Upper lobe of right lung (tissue), 1 donor: Measurements from ENCODE around the gene MAP3K3. TPM values are rescaled to one million over a fixed set of nuclear protein-coding genes. Genes with fewer than 3 reads are reported as not detected.

Experiments
- ATAC-seq: fragments of 200-7000 bp; cut with Tn5 transposase; one replicate; pipeline ENCODE4 v1.9.1; 2020; ENCODE audit warnings: mild to moderate bottlenecking, moderate library complexity
- DNase-seq: peaks from one replicate; pipeline ENCODE4 v3.0.0-alpha.2; 2020
- H3K27ac ChIP-seq: fragments of 200-600 bp; one replicate; pipeline ENCODE4 v1.8.0; 2022
- H3K27me3 ChIP-seq: fragments of 200-600 bp; one replicate; pipeline ENCODE4 v1.8.0; 2022; ENCODE audit warnings: mild to moderate bottlenecking
- H3K36me3 ChIP-seq: fragments of 200-600 bp; one replicate; pipeline ENCODE4 v1.8.0; 2022
- H3K4me1 ChIP-seq: fragments of 200-600 bp; one replicate; pipeline ENCODE4 v1.8.0; 2022
- H3K4me3 ChIP-seq: fragments of 200-600 bp; one replicate; pipeline ENCODE4 v1.8.0; 2022; ENCODE audit warnings: mild to moderate bottlenecking
- H3K9me3 ChIP-seq: fragments of 200-600 bp; one replicate; pipeline ENCODE4 v1.8.0; 2022
- CTCF ChIP-seq: fragments of 200-600 bp; IDR thresholded peaks from one replicate; pipeline ENCODE4 v1.8.0; 2022; ENCODE audit warnings: antibody characterized with exemption
- intact Hi-C: fragments of 100-400 bp; cut with DNase I; formaldehyde crosslinking; loops from one replicate; pipeline ENCODE4 v1.11.0; 2022
- total RNA-seq: library from RNA; stranded (reverse); fragmentation: NEBNext Ultra II Directional; extraction: Animal tissue kit (Norgen Biotek cat#: 25700); gene quantifications from one replicate; pipeline ENCODE4 v1.2.1, GENCODE V29; 2021
- donor health status: DM: no; HTN: yes; CAD: no; lungs with severe emphysema.

Gene MAP3K3
- total RNA-seq, 1 donor from 2014 or later, result 57.5 TPM

DNA sequence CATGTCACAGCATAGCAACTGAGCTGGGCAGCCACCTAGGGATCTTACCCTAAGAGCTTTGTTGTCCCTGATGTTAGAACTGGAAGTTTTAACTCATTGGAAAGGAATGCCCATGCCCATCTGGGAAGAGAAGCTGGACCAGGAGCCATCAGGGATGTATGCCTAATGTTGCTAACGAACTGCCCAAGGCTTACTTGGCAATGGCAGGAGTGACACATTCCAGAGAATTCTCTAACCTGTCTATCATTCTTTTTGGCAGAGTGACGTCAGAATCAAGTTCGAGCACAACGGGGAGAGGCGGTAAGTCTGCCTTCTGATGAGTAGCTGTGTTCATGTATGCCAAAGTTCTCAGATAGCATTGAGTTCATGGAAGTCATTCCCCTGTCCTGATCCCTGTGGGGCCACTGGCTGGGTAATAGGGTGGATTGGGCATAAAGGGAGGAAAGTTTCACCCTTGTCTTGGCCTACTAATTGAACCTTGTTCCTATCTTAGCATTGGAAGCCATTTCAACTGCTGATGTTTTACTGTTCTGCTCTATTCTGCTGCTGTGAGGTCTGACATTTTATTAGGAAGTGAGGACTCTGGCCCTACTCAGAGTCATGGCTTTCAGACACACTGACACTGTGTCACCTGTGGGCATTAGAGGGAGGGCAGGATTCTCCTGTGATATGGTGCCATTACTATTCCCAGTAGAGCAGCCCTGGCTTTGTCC lies 23.7 kb downstream of the MAP3K3 start:
- Histone ChIP-seq H3K4me1 (peaks cover 26% of the 10 kb centered on the region), H3K4me3 (no peak overlapping the region), H3K36me3 (peaks cover 25% of the 10 kb centered on the region), H3K27ac (peak overlapping the region; percentile 49), H3K9me3 (no peaks in the 10 kb centered on the region), H3K27me3 (no peaks in the 10 kb centered on the region)
- no peak for DNase-seq
- TF ChIP-seq CTCF, result no peak
- intact Hi-C loops, result no loop called here
- ATAC-seq, result no peak

GRCh38 chr17:63646488-63646806 lies 24.2 kb downstream of the MAP3K3 start:
- ATAC-seq (peak; percentile 27), DNase-seq (no peak)
- peak overlapping the region; percentile 49 for H3K27ac ChIP-seq
- H3K9me3 ChIP-seq, result no peaks in the 10 kb centered on the region
- intact Hi-C loops, result no loop called here
- H3K36me3 ChIP-seq, result peaks cover 25% of the 10 kb centered on the region
- no peak overlapping the region for H3K4me3 ChIP-seq
- H3K4me1 ChIP-seq, result peaks cover 26% of the 10 kb centered on the region
- no peaks in the 10 kb centered on the region for H3K27me3 ChIP-seq
- TF ChIP-seq CTCF, result no peak

GRCh38 chr17:63647065-63647725 lies 25.0 kb downstream of the MAP3K3 start:
- no peak for TF ChIP-seq CTCF
- DNase-seq (no peak), ATAC-seq (peak; percentile 79)
- Histone ChIP-seq H3K9me3 (no peaks in the 10 kb centered on the region), H3K4me1 (peaks cover 26% of the 10 kb centered on the region), H3K27me3 (no peaks in the 10 kb centered on the region), H3K4me3 (no peak overlapping the region), H3K27ac (peak overlapping the region; percentile 18), H3K36me3 (peaks cover 25% of the 10 kb centered on the region)
- intact Hi-C loops, result no loop called here

- Histone ChIP-seq H3K9me3 (no peaks in the 10 kb centered on the region), H3K27ac (no peak overlapping the region), H3K36me3 (peaks cover 32% of the 10 kb centered on the region), H3K27me3 (no peaks in the 10 kb centered on the region), H3K4me3 (no peak overlapping the region), H3K4me1 (peaks cover 24% of the 10 kb centered on the region)
- DNase-seq (no peak), ATAC-seq (no peak)
- intact Hi-C loops, result no loop called here
- TF ChIP-seq CTCF, result no peak
These were observed 25.7 kb downstream of the MAP3K3 start for GRCh38 chr17:63647936-63648335.

DNA sequence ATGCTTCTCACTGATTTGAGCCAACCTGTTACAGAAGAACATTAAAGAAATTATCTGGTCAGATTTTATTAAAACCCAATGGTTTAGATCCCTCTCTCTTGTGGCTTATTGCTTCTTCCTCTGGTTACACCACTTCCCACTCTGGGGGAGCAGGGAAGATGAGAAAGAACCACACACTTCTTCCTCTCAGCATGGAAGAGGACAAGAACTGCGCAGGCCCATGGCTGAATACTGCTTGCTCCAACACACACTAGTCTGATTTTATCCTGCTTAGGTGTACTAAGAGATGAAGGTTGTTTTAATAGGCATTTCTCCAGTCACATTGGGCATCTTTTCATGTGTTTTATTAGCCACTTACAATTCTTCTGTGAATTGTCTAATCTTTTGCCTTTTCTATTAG lies 27.6 kb downstream of the MAP3K3 start:
- no peak overlapping the region for H3K4me3 ChIP-seq
- intact Hi-C loops, result no loop called here
- H3K36me3 ChIP-seq, result peaks cover 40% of the 10 kb centered on the region
- no peaks in the 10 kb centered on the region for H3K9me3 ChIP-seq
- no peak for DNase-seq
- TF ChIP-seq CTCF, result no peak
- peaks cover 24% of the 10 kb centered on the region for H3K4me1 ChIP-seq
- H3K27ac ChIP-seq, result no peak overlapping the region
- no peaks in the 10 kb centered on the region for H3K27me3 ChIP-seq
- peak; percentile 75 for ATAC-seq
